NCI-H128 (cell line): ENCODE data around the gene EDARADD.
"Not testable (repeated sequence)": the region's sequence is repeated elsewhere in the genome, so short reads cannot be mapped to it uniquely, and the experiment has no call there.

Experiments
- DNase-seq: peaks from one replicate; lab custom pipeline; 2025; ENCODE audit not compliant: unreplicated experiment; lab: John Stamatoyannopoulos, UW

EDARADD gene

GRCh38 chr1:236429715-236430274 is 35.7 kb downstream of the EDARADD start:
- DNase-seq = no peak

DNA sequence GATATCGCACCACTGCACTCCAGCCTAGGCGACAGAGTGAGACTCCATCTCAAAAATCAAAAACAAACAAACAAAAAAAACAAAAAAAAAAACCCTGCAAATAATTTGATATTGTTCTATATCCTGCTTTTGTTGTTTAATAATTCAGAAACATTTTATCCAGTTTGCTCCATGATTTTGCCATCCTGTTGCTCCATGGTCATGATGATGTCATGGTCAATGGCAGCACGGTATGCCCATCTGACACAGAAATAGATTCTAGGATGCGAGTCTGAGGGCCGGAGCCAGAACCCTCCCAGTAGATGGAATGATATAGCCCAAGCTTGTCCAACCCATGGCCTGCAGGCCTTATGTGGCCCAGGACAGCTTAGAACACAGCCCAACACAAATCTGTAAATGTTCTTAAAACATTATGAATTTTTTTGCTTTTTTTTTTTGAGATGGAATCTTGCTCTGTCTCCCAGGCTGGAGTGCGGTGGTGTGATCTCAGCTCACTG is 39.8 kb downstream of the EDARADD start:
- no peak for DNase-seq

GRCh38 chr1:236438614-236439013 is 44.5 kb downstream of the EDARADD start:
- DNase-seq = no peak

DNA sequence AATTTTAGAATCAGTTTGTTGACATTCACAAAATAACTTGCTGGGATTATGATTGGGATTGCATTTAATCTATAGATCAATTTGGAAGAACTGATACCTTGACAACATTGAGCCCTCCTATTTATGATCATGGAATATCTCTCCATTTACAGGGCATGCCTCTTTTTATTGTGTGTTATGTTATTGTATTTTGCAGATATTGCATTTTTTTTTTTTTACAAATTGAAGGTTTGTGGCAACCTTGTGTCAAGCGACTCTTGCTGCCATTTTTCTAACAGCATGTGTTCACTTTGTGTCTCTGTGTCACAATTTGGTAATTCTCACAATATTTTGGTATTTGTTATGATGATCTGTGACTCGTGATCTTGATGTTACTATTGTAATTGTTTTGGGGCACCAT is 46.3 kb downstream of the EDARADD start:
- DNase-seq = no peak

GRCh38 chr1:236450779-236451178 is 56.7 kb downstream of the EDARADD start:
- no peak for DNase-seq

DNA sequence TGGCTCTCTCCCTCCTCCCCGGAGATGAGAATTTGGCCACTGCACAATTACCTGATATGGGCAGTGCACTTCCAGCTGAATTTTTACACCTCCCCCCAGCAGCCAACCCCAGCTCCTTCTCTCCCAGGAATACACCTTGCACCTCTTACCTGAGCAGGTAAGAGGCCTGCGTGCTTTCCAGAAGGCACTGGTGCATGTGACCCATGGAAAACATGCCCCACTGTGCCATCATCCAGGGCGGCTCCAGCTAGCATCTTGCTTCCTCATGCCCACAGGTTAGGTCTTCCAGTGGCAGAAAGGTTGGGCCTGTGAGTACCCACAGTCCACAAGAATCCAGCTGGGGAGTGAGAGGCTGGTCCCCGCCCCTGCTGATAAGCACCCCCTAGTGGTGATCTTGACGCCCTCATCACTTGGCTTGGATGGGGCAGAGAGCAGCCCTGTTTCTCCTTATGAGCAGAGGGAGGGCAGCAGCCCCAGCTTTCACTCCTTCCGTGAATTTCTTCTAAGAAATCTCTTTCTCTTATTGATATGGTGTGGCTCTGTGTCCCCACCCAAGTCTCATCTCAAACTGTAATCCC is 57.8 kb downstream of the EDARADD start:
- no peak for DNase-seq

DNA sequence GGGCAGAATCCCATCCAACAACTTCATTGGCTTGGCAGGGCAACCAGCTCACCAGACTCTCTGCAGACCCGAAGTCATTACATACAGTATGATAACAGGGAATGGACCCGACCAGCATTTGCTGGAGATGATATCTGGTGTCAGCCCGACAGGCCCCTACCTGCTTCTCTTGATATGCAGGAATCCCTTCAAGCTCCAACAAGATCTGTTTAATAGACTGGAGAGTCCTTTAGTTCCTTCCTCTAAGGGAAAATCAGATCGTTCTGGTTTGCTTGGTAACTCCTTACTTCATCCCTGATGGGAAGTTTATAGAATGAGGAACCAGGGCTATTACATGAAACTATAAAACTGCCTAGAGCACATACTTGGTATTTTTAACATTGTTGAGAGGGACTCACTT is 61.2 kb downstream of the EDARADD start:
- no peak for DNase-seq

DNA sequence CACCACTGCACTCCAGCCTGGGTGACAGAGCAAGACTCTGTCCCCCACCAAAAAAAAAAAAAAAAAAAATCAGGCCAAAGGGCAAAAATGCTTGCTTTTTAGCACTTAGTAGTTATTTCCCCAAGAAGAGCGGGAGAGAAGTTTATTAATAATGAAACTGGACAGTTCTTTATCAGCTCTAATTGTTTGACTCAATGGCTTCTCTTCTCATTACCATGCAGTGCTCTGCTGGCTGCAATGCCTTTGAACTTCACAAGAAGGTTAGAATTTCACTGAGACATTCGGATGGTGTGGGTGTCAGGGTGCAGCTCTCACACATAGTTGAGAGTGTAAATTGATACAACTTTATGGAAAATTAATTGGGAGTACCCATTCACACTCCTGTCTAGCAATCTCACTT is 63.7 kb downstream of the EDARADD start:
- no peak for DNase-seq

- DNase-seq = no peak
Observed at GRCh38 chr1:236458996-236459395, 64.9 kb downstream of the EDARADD start.

- no peak for DNase-seq
Observed at GRCh38 chr1:236460103-236460502, 66.0 kb downstream of the EDARADD start.

- not testable (repeated sequence) for DNase-seq
Observed at GRCh38 chr1:236464197-236464596, 70.1 kb downstream of the EDARADD start.

GRCh38 chr1:236465231-236465958 is 71.3 kb downstream of the EDARADD start:
- DNase-seq = no peak

GRCh38 chr1:236465959-236466303 is 71.8 kb downstream of the EDARADD start:
- no peak for DNase-seq

DNA sequence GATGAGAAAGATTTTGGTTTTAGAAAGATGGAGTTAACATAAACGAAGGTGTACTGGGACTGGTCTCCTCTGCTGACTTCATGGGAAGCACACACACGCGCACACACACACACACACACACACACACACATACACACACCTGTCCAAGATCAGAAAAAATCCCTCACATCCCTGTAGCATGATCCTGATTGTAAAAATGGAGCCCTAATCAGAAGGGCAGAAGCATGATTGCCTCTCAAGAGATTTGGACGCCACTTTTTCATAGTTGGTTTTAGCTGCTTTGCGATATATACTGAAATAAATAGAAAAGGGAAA is 73.2 kb downstream of the EDARADD start:
- no peak for DNase-seq

GRCh38 chr1:236468625-236469024 is 74.5 kb downstream of the EDARADD start:
- DNase-seq = no peak

DNA sequence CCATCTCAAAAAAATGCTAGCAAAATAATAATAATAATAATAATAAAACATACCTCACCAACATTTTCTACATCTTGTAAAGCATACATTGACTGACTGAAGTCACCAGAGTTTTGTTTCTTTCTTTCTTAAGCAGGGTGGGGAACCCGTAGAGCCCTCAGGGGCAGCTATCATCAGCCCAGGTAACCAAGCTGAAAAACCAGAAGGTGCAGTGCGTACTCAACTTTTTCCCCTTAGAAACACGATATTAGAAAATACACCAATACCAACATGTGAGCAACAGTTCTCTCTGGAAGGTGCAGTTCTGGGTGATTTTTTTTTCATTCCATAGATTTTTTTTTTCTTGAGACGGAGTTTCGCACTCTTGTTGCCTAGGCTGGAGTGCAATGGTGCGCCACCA is 75.4 kb downstream of the EDARADD start:
- DNase-seq = no peak

GRCh38 chr1:236471096-236471495 is 77.0 kb downstream of the EDARADD start:
- no peak for DNase-seq

DNA sequence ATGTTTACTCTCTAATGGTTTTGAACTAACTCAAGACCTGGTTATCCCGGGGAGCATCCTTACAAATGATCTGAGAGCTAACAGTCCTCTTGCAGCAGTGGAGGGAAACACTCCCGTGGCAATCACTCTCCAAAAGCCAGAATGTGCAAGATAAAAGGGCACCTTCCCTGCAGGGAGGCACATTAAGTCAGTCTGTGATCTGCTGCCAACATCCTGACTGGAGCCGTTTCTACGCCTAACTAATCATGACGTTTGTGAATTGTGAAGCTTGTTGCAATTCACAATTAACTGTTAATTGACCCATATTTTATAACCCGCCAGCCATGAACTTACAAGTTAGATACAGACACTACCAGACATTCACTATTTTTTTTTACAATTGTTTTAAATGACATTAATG is 77.6 kb downstream of the EDARADD start:
- no peak for DNase-seq

GRCh38 chr1:236472850-236473788 is 79.0 kb downstream of the EDARADD start:
- DNase-seq = no peak

DNA sequence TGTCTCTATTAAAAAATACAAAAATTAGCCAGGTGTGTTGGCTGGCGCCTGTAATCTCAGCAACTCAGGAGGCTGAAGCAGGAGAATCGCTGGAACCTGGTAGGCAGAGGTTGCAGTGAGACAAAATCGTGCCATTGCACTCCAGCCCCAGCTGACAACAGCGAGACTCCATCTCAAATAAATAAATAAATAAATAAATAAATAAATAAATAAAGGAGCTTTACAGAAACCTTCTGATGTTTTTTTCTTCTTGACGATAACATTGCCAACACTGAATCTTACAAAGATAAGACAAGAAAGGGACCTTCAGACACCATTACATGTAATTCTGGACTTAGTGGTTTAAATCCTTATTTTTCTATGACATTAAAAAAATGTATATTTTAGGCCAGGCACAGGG is 81.9 kb downstream of the EDARADD start:
- DNase-seq = no peak

DNA sequence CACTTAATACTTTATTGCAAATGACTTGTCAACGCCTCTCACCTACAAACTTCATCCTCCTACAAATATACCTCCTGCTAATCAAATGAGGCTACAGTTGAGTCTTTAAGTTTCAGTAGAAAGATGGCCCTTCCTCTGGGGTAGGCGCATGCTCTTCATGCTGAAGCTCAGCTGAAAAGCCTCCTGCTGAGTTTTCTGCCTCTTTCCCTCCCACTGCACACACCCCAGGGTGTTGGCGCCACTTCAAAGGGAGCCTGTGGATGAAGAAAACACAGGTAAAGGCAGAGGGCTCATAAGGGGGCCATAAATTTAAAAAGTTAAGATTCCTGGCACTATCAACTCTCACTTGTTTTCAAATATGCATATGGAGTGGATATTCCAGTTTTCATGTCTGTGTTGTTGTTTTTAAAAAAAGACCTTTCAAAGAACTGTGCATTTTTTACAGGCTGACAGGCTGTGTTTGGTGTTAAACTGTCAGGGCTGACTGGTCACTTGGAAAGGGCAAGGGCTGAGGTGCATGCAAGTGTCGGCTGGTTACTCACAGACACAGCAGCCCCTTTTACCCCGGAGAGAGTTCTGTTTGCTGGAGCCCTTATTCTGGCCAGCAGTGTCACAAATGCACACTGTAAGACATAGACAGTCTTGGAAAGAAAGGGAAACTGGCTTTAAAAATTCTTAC is 86.8 kb downstream of the EDARADD start:
- no peak for DNase-seq
